ENCODE measurements around the gene AKR1C3.
"Not testable (repeated sequence)": the region's sequence is repeated elsewhere in the genome, so short reads cannot be mapped to it uniquely, and the experiment has no call there.

Gene AKR1C3

DNA sequence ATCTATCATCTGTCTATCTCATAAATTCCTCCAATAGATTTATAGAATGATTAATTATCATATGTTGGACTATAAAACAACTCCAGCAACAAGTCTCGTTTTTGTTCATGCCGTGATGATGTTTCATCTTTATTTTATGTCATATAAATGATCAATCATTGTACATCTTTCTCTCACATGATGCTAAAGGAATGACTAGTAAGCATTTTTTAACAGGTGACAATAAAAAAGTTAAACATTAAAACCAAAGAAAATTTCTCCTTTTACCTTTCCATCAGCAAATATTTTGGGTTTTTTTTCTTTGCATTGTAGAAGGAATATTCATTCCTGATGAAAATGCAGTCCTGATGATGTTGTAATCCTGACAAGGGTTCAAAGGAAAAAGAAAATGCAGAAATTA is 41.4 kb downstream of the AKR1C3 start:
- Histone ChIP-seq H3K36me3 (ENCODE audit: control insufficient read depth in 4 of 4, insufficient read depth in 4 of 4, low read length in 3 of 4) (no peaks in the 10 kb centered on the region), H3K4me3 (ENCODE audit: control insufficient read depth in 1 of 7, extremely low read depth in 1 of 7, insufficient read depth in 4 of 7, low read depth in 2 of 7, low read length in 6 of 7) (no peak overlapping the region), H3K9me3 (ENCODE audit: control extremely low read depth in 1 of 5, control insufficient read depth in 4 of 5, insufficient read depth in 2 of 5, low read depth in 1 of 5, low read length in 4 of 5) (peaks cover 2 to 23% (median 8%) of the 10 kb centered on the region in 5 experiments), H3K4me1 (ENCODE audit: control extremely low read depth in 1 of 4, control insufficient read depth in 4 of 4, insufficient read depth in 4 of 4, low read length in 3 of 4) (no peaks in the 10 kb centered on the region), H3K27me3 (replicated peaks in 2 of 5; ENCODE audit: control insufficient read depth in 4 of 5, insufficient read depth in 5 of 5, low read length in 4 of 5) (no peaks in the 10 kb centered on the region), H3K27ac (ENCODE audit: insufficient read depth in 1 of 2, low read depth in 1 of 2, low read length in 2 of 2, poor library complexity in 1 of 2, severe bottlenecking in 2 of 2) (no peak overlapping the region)
- CTCF ChIA-PET = no interaction called here
- DNase-seq = no peak
- WGBS (ENCODE audit: insufficient coverage) = no CpG with 5 or more reads among the region's 2 CpGs
- POLR2A ChIA-PET = no interaction called here

DNA sequence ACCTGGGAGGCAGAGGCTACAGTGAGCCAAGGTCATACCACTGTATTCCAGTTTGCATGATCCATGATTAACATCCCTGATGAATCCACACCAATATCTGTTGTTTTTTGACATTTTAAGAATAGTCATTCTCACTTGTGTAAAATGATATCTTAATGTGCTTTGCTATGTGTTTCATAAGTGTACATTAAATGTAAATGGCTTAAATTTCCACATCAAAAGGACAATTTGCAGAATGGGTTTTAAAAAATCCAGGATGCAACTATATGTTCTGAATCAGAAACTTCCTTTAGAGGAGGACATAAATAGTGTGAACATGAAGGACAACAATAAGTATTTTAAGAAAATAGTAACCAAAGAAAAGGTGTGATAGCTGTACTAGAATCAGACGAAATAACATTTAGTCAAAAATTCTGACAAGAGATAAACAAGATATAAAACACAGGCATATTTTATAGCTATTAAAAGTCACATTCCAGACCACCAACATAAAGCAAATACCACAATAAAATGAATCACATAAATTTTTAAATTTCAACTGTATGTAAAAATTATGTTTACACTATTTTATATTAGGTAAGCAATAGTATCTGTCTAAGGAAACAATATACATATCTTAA is 42.4 kb downstream of the AKR1C3 start:
- Histone ChIP-seq H3K4me3 (ENCODE audit: control insufficient read depth in 1 of 7, extremely low read depth in 1 of 7, insufficient read depth in 4 of 7, low read depth in 2 of 7, low read length in 6 of 7) (no peak overlapping the region), H3K9me3 (ENCODE audit: control extremely low read depth in 1 of 5, control insufficient read depth in 4 of 5, insufficient read depth in 2 of 5, low read depth in 1 of 5, low read length in 4 of 5) (peaks cover 2 to 23% (median 8%) of the 10 kb centered on the region in 5 experiments), H3K27ac (ENCODE audit: insufficient read depth in 1 of 2, low read depth in 1 of 2, low read length in 2 of 2, poor library complexity in 1 of 2, severe bottlenecking in 2 of 2) (no peak overlapping the region), H3K36me3 (ENCODE audit: control insufficient read depth in 4 of 4, insufficient read depth in 4 of 4, low read length in 3 of 4) (no peaks in the 10 kb centered on the region), H3K4me1 (ENCODE audit: control extremely low read depth in 1 of 4, control insufficient read depth in 4 of 4, insufficient read depth in 4 of 4, low read length in 3 of 4) (peaks cover 0 to 5% (median 0%) of the 10 kb centered on the region in 4 experiments), H3K27me3 (replicated peaks in 2 of 5; ENCODE audit: control insufficient read depth in 4 of 5, insufficient read depth in 5 of 5, low read length in 4 of 5) (no peaks in the 10 kb centered on the region)
- WGBS (ENCODE audit: insufficient coverage) = no CpG with 5 or more reads among the region's 1 CpG
- ChIA-PET CTCF (no interaction called here), POLR2A (no interaction called here)
- DNase-seq = no peak

DNA sequence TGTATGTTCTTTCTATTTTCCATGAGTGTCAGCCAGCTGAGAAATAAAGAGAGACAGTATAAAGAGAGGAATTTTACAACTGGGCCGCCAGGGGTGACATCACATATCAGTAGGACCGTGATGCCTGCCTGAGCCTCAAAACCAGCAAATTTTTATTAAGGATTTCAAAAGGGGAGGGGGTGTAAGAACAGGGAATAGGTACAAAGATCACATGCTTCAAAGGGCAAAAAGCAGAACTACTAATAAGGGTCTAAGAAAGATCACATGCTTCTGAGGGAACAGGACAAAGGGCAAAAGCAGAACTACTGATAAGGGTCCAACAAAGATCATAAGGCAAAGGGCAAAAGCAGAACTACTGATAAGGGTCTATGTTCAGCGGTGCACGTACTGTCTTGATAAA is 43.5 kb downstream of the AKR1C3 start:
- WGBS (ENCODE audit: insufficient coverage) = no CpG with 5 or more reads among the region's 4 CpGs
- POLR2A ChIA-PET; CTCF ChIA-PET; H3K27me3 ChIP-seq (replicated peaks in 2 of 5; ENCODE audit: control insufficient read depth in 4 of 5, insufficient read depth in 5 of 5, low read length in 4 of 5); DNase-seq; H3K27ac ChIP-seq (ENCODE audit: insufficient read depth in 1 of 2, low read depth in 1 of 2, low read length in 2 of 2, poor library complexity in 1 of 2, severe bottlenecking in 2 of 2); H3K36me3 ChIP-seq (ENCODE audit: control insufficient read depth in 4 of 4, insufficient read depth in 4 of 4, low read length in 3 of 4): not testable (repeated sequence)
- Histone ChIP-seq H3K4me1 (ENCODE audit: control extremely low read depth in 1 of 4, control insufficient read depth in 4 of 4, insufficient read depth in 4 of 4, low read length in 3 of 4) (peaks cover 0 to 11% (median 4%) of the 10 kb centered on the region in 4 experiments), H3K4me3 (ENCODE audit: control insufficient read depth in 1 of 7, extremely low read depth in 1 of 7, insufficient read depth in 4 of 7, low read depth in 2 of 7, low read length in 6 of 7) (peak overlapping the region in 1 of 7 experiments; percentile 28), H3K9me3 (ENCODE audit: control extremely low read depth in 1 of 5, control insufficient read depth in 4 of 5, insufficient read depth in 2 of 5, low read depth in 1 of 5, low read length in 4 of 5) (peaks cover 2 to 23% (median 8%) of the 10 kb centered on the region in 5 experiments)

DNA sequence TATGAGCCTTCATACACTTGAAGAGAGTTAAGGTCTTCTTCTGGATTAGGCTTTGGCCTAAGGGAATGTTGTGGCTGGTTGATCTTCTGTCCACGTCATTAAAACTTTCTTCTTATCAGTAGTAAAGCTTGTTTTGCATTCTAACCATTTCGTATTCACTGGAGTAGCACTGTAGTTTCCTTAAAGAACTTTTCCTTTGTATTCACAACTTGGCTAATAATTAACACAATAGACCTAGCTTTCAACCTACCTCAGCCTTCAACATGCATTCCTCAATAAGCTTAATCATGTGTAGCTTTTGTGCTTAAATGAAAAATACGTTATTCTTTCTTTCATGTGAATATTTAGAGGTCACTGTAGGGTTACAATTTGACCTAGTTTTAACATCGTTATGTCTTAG is 48.0 kb downstream of the AKR1C3 start:
- peaks cover under 1 to 7% (median 2%) of the 10 kb centered on the region in 5 experiments for H3K9me3 ChIP-seq (ENCODE audit: control extremely low read depth in 1 of 5, control insufficient read depth in 4 of 5, insufficient read depth in 2 of 5, low read depth in 1 of 5, low read length in 4 of 5)
- POLR2A ChIA-PET = no interaction called here
- DNase-seq = no peak
- no peak overlapping the region for H3K4me3 ChIP-seq (ENCODE audit: control insufficient read depth in 1 of 7, extremely low read depth in 1 of 7, insufficient read depth in 4 of 7, low read depth in 2 of 7, low read length in 6 of 7)
- H3K27me3 ChIP-seq (replicated peaks in 2 of 5; ENCODE audit: control insufficient read depth in 4 of 5, insufficient read depth in 5 of 5, low read length in 4 of 5) = no peaks in the 10 kb centered on the region
- no peaks in the 10 kb centered on the region for H3K36me3 ChIP-seq (ENCODE audit: control insufficient read depth in 4 of 4, insufficient read depth in 4 of 4, low read length in 3 of 4)
- H3K27ac ChIP-seq (ENCODE audit: insufficient read depth in 1 of 2, low read depth in 1 of 2, low read length in 2 of 2, poor library complexity in 1 of 2, severe bottlenecking in 2 of 2) = no peak overlapping the region
- peaks cover 0 to 11% (median 4%) of the 10 kb centered on the region in 4 experiments for H3K4me1 ChIP-seq (ENCODE audit: control extremely low read depth in 1 of 4, control insufficient read depth in 4 of 4, insufficient read depth in 4 of 4, low read length in 3 of 4)
- WGBS (ENCODE audit: insufficient coverage) = 100% methylated on average over 4 of the region's 4 CpGs
- CTCF ChIA-PET = no interaction called here

DNA sequence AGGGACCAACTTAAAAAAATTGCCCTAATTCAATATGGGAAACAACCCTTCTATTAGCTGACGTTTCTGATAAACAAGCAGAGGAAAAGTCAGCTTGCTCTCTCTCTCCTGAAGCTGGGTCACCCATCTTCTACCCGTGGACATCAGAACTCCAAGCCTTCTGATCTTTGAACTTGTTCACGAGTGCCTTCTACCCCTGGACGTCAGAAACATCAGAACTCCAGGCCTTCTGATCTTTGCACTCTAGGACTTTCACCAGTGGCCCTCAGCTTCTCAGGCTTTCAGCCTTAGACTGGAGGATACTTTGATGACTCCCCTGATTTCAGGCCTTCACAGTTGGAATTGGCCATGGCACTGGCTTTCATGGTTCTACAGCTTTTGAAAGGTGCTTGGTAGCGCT is 48.9 kb downstream of the AKR1C3 start:
- CTCF ChIA-PET = no interaction called here
- 100% methylated on average over 3 of the region's 5 CpGs for WGBS (ENCODE audit: insufficient coverage)
- H3K4me1 ChIP-seq (ENCODE audit: control extremely low read depth in 1 of 4, control insufficient read depth in 4 of 4, insufficient read depth in 4 of 4, low read length in 3 of 4) = peaks cover 0 to 11% (median 4%) of the 10 kb centered on the region in 4 experiments
- DNase-seq = no peak
- no peaks in the 10 kb centered on the region for H3K27me3 ChIP-seq (replicated peaks in 2 of 5; ENCODE audit: control insufficient read depth in 4 of 5, insufficient read depth in 5 of 5, low read length in 4 of 5)
- no peak overlapping the region for H3K4me3 ChIP-seq (ENCODE audit: control insufficient read depth in 1 of 7, extremely low read depth in 1 of 7, insufficient read depth in 4 of 7, low read depth in 2 of 7, low read length in 6 of 7)
- H3K36me3 ChIP-seq (ENCODE audit: control insufficient read depth in 4 of 4, insufficient read depth in 4 of 4, low read length in 3 of 4) = no peaks in the 10 kb centered on the region
- H3K9me3 ChIP-seq (ENCODE audit: control extremely low read depth in 1 of 5, control insufficient read depth in 4 of 5, insufficient read depth in 2 of 5, low read depth in 1 of 5, low read length in 4 of 5) = no peaks in the 10 kb centered on the region
- POLR2A ChIA-PET = no interaction called here
- no peak overlapping the region for H3K27ac ChIP-seq (ENCODE audit: insufficient read depth in 1 of 2, low read depth in 1 of 2, low read length in 2 of 2, poor library complexity in 1 of 2, severe bottlenecking in 2 of 2)

DNA sequence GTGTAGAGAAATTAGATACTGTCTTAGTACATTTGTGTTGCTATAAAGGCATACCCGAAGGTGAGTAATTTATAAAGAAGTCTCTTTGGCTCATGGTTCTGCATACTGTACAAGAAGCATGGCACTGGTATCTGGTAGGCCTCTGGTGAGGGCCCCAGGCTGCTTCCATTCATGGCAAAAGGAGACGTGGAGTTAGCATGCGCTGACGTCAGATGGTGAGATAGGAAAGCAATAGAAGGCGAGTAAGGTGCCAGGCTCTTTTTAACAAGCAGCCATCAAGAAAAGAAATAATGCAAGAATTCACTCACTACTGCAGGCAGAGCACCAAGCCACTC is 52.7 kb downstream of the AKR1C3 start:
- no peak for DNase-seq
- no peak overlapping the region for H3K4me3 ChIP-seq (ENCODE audit: control insufficient read depth in 1 of 7, extremely low read depth in 1 of 7, insufficient read depth in 4 of 7, low read depth in 2 of 7, low read length in 6 of 7)
- H3K9me3 ChIP-seq (ENCODE audit: control extremely low read depth in 1 of 5, control insufficient read depth in 4 of 5, insufficient read depth in 2 of 5, low read depth in 1 of 5, low read length in 4 of 5) = peaks cover 2 to 8% (median 4%) of the 10 kb centered on the region in 5 experiments
- ChIA-PET CTCF (no interaction called here), POLR2A (no interaction called here)
- H3K4me1 ChIP-seq (ENCODE audit: control extremely low read depth in 1 of 4, control insufficient read depth in 4 of 4, insufficient read depth in 4 of 4, low read length in 3 of 4) = peaks cover 0 to 2% (median 2%) of the 10 kb centered on the region in 4 experiments
- H3K36me3 ChIP-seq (ENCODE audit: control insufficient read depth in 4 of 4, insufficient read depth in 4 of 4, low read length in 3 of 4) = no peaks in the 10 kb centered on the region
- H3K27me3 ChIP-seq (replicated peaks in 2 of 5; ENCODE audit: control insufficient read depth in 4 of 5, insufficient read depth in 5 of 5, low read length in 4 of 5) = no peaks in the 10 kb centered on the region
- no peak overlapping the region for H3K27ac ChIP-seq (ENCODE audit: insufficient read depth in 1 of 2, low read depth in 1 of 2, low read length in 2 of 2, poor library complexity in 1 of 2, severe bottlenecking in 2 of 2)
- 90% methylated on average over 1 of the region's 5 CpGs for WGBS (ENCODE audit: insufficient coverage)

DNA sequence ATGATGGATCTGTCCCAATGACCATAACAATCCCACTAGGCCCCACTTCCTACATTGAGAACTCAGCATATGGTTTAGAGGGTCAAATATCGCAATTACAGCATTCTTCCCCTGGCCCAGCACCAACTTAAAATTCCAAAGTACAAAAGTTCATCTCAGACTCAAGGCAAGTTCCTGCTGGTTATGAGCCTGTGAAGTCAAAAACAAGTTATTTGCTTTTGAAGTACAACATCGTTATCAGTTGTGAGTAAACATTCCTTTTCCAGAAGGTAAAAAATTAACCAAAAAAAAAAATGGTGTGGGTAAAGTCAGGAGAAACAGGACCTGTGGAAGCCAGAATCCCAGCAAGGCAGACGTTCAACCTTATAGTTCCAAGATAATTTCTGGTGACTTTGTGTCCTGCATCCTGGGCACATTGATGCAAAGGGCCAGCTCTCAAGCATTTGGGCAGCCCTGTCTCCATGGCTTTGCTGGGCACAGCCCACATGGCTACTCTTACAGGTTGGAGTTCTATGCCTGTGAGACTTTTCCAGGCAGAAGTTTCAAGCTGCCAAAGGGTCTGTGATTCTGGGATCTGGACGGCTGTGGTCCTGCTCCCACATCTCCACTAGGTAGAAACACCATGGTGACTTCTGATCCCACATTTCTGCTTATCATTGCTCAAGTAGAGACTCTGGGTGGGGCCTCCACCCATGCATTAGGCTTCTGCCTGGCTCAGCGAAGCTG is 53.2 kb downstream of the AKR1C3 start:
- no peak for DNase-seq
- WGBS (ENCODE audit: insufficient coverage) = 100% methylated on average over 4 of the region's 5 CpGs
- Histone ChIP-seq H3K27me3 (replicated peaks in 2 of 5; ENCODE audit: control insufficient read depth in 4 of 5, insufficient read depth in 5 of 5, low read length in 4 of 5) (no peaks in the 10 kb centered on the region), H3K36me3 (ENCODE audit: control insufficient read depth in 4 of 4, insufficient read depth in 4 of 4, low read length in 3 of 4) (no peaks in the 10 kb centered on the region), H3K27ac (ENCODE audit: insufficient read depth in 1 of 2, low read depth in 1 of 2, low read length in 2 of 2, poor library complexity in 1 of 2, severe bottlenecking in 2 of 2) (no peak overlapping the region), H3K4me3 (ENCODE audit: control insufficient read depth in 1 of 7, extremely low read depth in 1 of 7, insufficient read depth in 4 of 7, low read depth in 2 of 7, low read length in 6 of 7) (no peak overlapping the region), H3K4me1 (ENCODE audit: control extremely low read depth in 1 of 4, control insufficient read depth in 4 of 4, insufficient read depth in 4 of 4, low read length in 3 of 4) (no peaks in the 10 kb centered on the region), H3K9me3 (ENCODE audit: control extremely low read depth in 1 of 5, control insufficient read depth in 4 of 5, insufficient read depth in 2 of 5, low read depth in 1 of 5, low read length in 4 of 5) (peaks cover 2 to 8% (median 6%) of the 10 kb centered on the region in 5 experiments)
- ChIA-PET CTCF (no interaction called here), POLR2A (no interaction called here)
